WERI-Rb-1 (cell line): Measurements from ENCODE around the gene USP4.

Experiments
- DNase-seq: peaks from one replicate; pipeline ENCODE4 v3.0.0-alpha.2; 2020
- H3K27ac ChIP-seq: fragments of 250-450 bp; sonication (Bioruptor Pico); 2 replicates; pipeline ENCODE4 v1.5.1; 2020; ENCODE audit warnings: mild to moderate bottlenecking, moderate library complexity
- H3K27me3 ChIP-seq: fragments of 250-450 bp; sonication (Bioruptor Pico); 2 replicates; pipeline ENCODE4 v1.5.1; 2021; ENCODE audit warnings: mild to moderate bottlenecking, low read depth, moderate library complexity; ENCODE audit not compliant: insufficient read depth, severe bottlenecking
- H3K36me3 ChIP-seq: fragments of 250-450 bp; sonication (Bioruptor Pico); 2 replicates; pipeline ENCODE4 v1.5.1; 2020; ENCODE audit warnings: mild to moderate bottlenecking, moderate library complexity
- H3K4me3 ChIP-seq: 2 replicates; pipeline ENCODE4 v1.5.1; 2011; ENCODE audit warnings: low read depth, mild to moderate bottlenecking, control low read depth, low read length
- H3K9me3 ChIP-seq: fragments of 250-450 bp; sonication (Bioruptor Pico); 2 replicates; pipeline ENCODE4 v1.5.1; 2021; ENCODE audit warnings: mild to moderate bottlenecking, moderate library complexity; ENCODE audit not compliant: severe bottlenecking
- CTCF ChIP-seq: IDR thresholded peaks from 2 replicates; pipeline ENCODE4 v1.5.1; 2011; ENCODE audit warnings: low read depth, mild to moderate bottlenecking, control low read depth, inconsistent platforms, low read length

USP4 gene

GRCh38 chr3:49277383-49277775 is 62.5 kb downstream of the USP4 start:
- peaks cover 41% of the 10 kb centered on the region for H3K36me3 ChIP-seq

GRCh38 chr3:49276475-49277382 is 63.1 kb downstream of the USP4 start, which contains the start of gene C3orf62:
Gene C3orf62, minus strand, starts transcription at chr3:49277232. Its CDS starts 360 bp downstream, at chr3:49276872.
- peaks cover 36% of the 10 kb centered on the region for H3K36me3 ChIP-seq
- no peaks in the 10 kb centered on the region for H3K27me3 ChIP-seq
- H3K4me3 ChIP-seq, result no peak within 1 kb of the TSS
- no peak for DNase-seq
- H3K27ac ChIP-seq, result no peak within 1 kb of the TSS
- no peak for TF ChIP-seq CTCF
- H3K9me3 ChIP-seq, result no peaks in the 10 kb centered on the region

More at GRCh38 chr3:49277383-49277775, 62.5 kb downstream of the USP4 start:
- Histone ChIP-seq H3K4me3 (no peak overlapping the region), H3K27me3 (no peaks in the 10 kb centered on the region), H3K27ac (no peak overlapping the region), H3K9me3 (no peaks in the 10 kb centered on the region)
- no peak for TF ChIP-seq CTCF
- DNase-seq, result no peak

- H3K9me3 ChIP-seq, result no peaks in the 10 kb centered on the region
- no peak for DNase-seq
- H3K36me3 ChIP-seq, result peaks cover 28% of the 10 kb centered on the region
These were observed 65.9 kb downstream of the USP4 start for GRCh38 chr3:49273825-49274532.

GRCh38 chr3:49271047-49271446 is 68.8 kb downstream of the USP4 start:
- Histone ChIP-seq H3K27me3 (no peaks in the 10 kb centered on the region), H3K4me3 (no peak overlapping the region), H3K36me3 (peaks cover 21% of the 10 kb centered on the region), H3K9me3 (no peaks in the 10 kb centered on the region), H3K27ac (no peak overlapping the region)
- no peak for TF ChIP-seq CTCF
- DNase-seq, result no peak

More at GRCh38 chr3:49273825-49274532, 65.9 kb downstream of the USP4 start:
- TF ChIP-seq CTCF, result no peak
- Histone ChIP-seq H3K27me3 (no peaks in the 10 kb centered on the region), H3K4me3 (no peak overlapping the region), H3K27ac (no peak overlapping the region)

GRCh38 chr3:49270156-49270500 is 69.7 kb downstream of the USP4 start:
- Histone ChIP-seq H3K27me3 (no peaks in the 10 kb centered on the region), H3K36me3 (peaks cover 21% of the 10 kb centered on the region), H3K4me3 (no peak overlapping the region), H3K27ac (no peak overlapping the region), H3K9me3 (no peaks in the 10 kb centered on the region)
- TF ChIP-seq CTCF, result no peak
- DNase-seq, result no peak
